ENCODE data around the gene FRMD5. TPM values are rescaled to one million over a fixed set of nuclear protein-coding genes. Genes with fewer than 3 reads are reported as not detected.

FRMD5 gene
- total RNA-seq, 1 experiment from 2014 or later, result 27.2 TPM

- Histone ChIP-seq H4K20me1 (ENCODE audit: insufficient read depth) (no peaks in the 10 kb centered on the region), H3K4me2 (ENCODE audit: low read length) (no peak overlapping the region), H3K9me3 (ENCODE audit: control insufficient read depth in 1 of 2, insufficient read depth in 1 of 2, low read depth in 1 of 2, low read length in 2 of 2) (no peaks in the 10 kb centered on the region), H3K27ac (ENCODE audit: low read depth, low read length) (no peak overlapping the region), H3K9ac (ENCODE audit: low read length) (no peak overlapping the region), H3K9me2 (ENCODE audit: insufficient read depth) (no peaks in the 10 kb centered on the region), H2AFZ (ENCODE audit: low read depth, low read length, poor library complexity, severe bottlenecking) (no peak overlapping the region), H3K4me1 (ENCODE audit: control insufficient read depth in 1 of 2, insufficient read depth in 2 of 2, low read length in 2 of 2) (peaks cover 11 to 14% of the 10 kb centered on the region in 2 experiments; a peak in 3 of 4 replicates), H3K36me3 (ENCODE audit: control insufficient read depth in 1 of 2, insufficient read depth in 2 of 2, low read length in 2 of 2) (peaks cover 0 to 20% of the 10 kb centered on the region in 2 experiments; a peak in 3 of 4 replicates), H3K79me2 (ENCODE audit: insufficient read depth, low read length) (no peaks in the 10 kb centered on the region), H3K27me3 (ENCODE audit: insufficient read depth, low read length) (no peaks in the 10 kb centered on the region), H3K4me3 (replicated peaks in 1 of 2; ENCODE audit: low read depth in 1 of 2, low read length in 2 of 2) (no peak overlapping the region)
- intact Hi-C loops (cut with micrococcal nuclease), result no loop called here
- DNase-seq (ENCODE audit: low read depth, low spot score) (no peak), ATAC-seq (no peak)
- TF ChIP-seq SIN3A (IDR thresholded peaks at IDR 0.05; ENCODE audit: low read depth) (no peak), EZH2 (IDR thresholded peaks at IDR 0.05) (no peak), ZFX (IDR thresholded peaks at IDR 0.05) (no peak), SRF (IDR thresholded peaks at IDR 0.05; ENCODE audit: low read depth) (no peak), TCF7L2 (IDR thresholded peaks at IDR 0.05; ENCODE audit: borderline replicate concordance, extremely low read depth, insufficient read depth, insufficient read length) (no peak), ELF1 (IDR thresholded peaks at IDR 0.05; ENCODE audit: borderline replicate concordance, low read depth) (no peak), REST (IDR thresholded peaks at IDR 0.05; ENCODE audit: low read depth) (no peak), YY1 (IDR thresholded peaks at IDR 0.05; ENCODE audit: extremely low read depth, insufficient replicate concordance, low read depth, low read length) (no peak), EZH2phosphoT487 (IDR thresholded peaks at IDR 0.05; ENCODE audit: borderline replicate concordance) (no peak), MAX (IDR thresholded peaks at IDR 0.05) (no peak), JUND (IDR thresholded peaks at IDR 0.05) (no peak), EGR1 (IDR thresholded peaks at IDR 0.05; ENCODE audit: low read depth) (no peak), ZNF274 (IDR thresholded peaks at IDR 0.05; ENCODE audit: low read depth, low read length) (no peak), SP1 (IDR thresholded peaks at IDR 0.05; ENCODE audit: low read depth) (no peak)
- TF ChIP-seq, protein P1, sequence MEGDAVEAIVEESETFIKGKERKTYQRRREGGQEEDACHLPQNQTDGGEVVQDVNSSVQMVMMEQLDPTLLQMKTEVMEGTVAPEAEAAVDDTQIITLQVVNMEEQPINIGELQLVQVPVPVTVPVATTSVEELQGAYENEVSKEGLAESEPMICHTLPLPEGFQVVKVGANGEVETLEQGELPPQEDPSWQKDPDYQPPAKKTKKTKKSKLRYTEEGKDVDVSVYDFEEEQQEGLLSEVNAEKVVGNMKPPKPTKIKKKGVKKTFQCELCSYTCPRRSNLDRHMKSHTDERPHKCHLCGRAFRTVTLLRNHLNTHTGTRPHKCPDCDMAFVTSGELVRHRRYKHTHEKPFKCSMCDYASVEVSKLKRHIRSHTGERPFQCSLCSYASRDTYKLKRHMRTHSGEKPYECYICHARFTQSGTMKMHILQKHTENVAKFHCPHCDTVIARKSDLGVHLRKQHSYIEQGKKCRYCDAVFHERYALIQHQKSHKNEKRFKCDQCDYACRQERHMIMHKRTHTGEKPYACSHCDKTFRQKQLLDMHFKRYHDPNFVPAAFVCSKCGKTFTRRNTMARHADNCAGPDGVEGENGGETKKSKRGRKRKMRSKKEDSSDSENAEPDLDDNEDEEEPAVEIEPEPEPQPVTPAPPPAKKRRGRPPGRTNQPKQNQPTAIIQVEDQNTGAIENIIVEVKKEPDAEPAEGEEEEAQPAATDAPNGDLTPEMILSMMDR (IDR thresholded peaks at IDR 0.05 in 2 of 3, conservative IDR thresholded peaks at IDR 0.05 in 1 of 3; ENCODE audit: borderline replicate concordance in 1 of 3, insufficient read depth in 1 of 3, low read depth in 2 of 3, low read length in 2 of 3), result no peak
- TF ChIP-seq, protein P2, sequence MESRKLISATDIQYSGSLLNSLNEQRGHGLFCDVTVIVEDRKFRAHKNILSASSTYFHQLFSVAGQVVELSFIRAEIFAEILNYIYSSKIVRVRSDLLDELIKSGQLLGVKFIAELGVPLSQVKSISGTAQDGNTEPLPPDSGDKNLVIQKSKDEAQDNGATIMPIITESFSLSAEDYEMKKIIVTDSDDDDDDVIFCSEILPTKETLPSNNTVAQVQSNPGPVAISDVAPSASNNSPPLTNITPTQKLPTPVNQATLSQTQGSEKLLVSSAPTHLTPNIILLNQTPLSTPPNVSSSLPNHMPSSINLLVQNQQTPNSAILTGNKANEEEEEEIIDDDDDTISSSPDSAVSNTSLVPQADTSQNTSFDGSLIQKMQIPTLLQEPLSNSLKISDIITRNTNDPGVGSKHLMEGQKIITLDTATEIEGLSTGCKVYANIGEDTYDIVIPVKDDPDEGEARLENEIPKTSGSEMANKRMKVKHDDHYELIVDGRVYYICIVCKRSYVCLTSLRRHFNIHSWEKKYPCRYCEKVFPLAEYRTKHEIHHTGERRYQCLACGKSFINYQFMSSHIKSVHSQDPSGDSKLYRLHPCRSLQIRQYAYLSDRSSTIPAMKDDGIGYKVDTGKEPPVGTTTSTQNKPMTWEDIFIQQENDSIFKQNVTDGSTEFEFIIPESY (IDR thresholded peaks at IDR 0.05; ENCODE audit: extremely low read depth, insufficient replicate concordance, low read length), result no peak
- TF ChIP-seq, protein P3, sequence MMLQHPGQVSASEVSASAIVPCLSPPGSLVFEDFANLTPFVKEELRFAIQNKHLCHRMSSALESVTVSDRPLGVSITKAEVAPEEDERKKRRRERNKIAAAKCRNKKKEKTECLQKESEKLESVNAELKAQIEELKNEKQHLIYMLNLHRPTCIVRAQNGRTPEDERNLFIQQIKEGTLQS (IDR thresholded peaks at IDR 0.05), result no peak
- ChIA-PET POLR2A (no interaction called here), CTCF (no interaction called here), RAD21 (ENCODE audit: low non-redundant PET in 1 of 2, low total read pairs in 2 of 2, uncharacterized antibody in 2 of 2, unreplicated experiment in 2 of 2) (no interaction called here)
- BruUV-seq (replicated peaks), result no TSS peak
These were observed 276.4 kb downstream of the FRMD5 start for GRCh38 chr15:43918717-43919116.
